Epithelial cell of esophagus (primary cell): ENCODE data around the gene ZNF688.

Experiments
- DNase-seq: peaks from one replicate; pipeline ENCODE4 v3.0.0; 2010; ENCODE audit warnings: low read depth
- H3K4me3 ChIP-seq: 2 replicates; pipeline ENCODE4 v1.5.1; 2011; ENCODE audit warnings: mild to moderate bottlenecking, low read length, control low read depth
- CTCF ChIP-seq: IDR thresholded peaks from 2 replicates; pipeline ENCODE4 v1.5.1; 2011; ENCODE audit warnings: low read depth, mild to moderate bottlenecking, low read length, control low read depth, inconsistent platforms; ENCODE audit not compliant: insufficient read depth; ENCODE audit errors: missing control alignments

The ZNF688 gene

GRCh38 chr16:30585022-30585399 lies 13.5 kb upstream of the ZNF688 start:
- TF ChIP-seq CTCF = no peak
- H3K4me3 ChIP-seq = peak overlapping the region; percentile 67
- DNase-seq = peak; percentile 26

- DNase-seq = no peak
- H3K4me3 ChIP-seq = no peak overlapping the region
- TF ChIP-seq CTCF = no peak
These were observed 11.3 kb upstream of the ZNF688 start for GRCh38 chr16:30582611-30583340.

GRCh38 chr16:30581457-30581856 lies 9.9 kb upstream of the ZNF688 start:
- TF ChIP-seq CTCF = no peak
- no peak overlapping the region for H3K4me3 ChIP-seq
- DNase-seq = no peak

- no peak for DNase-seq
- no peak for TF ChIP-seq CTCF
- no peak overlapping the region for H3K4me3 ChIP-seq
These were observed 3.2 kb upstream of the ZNF688 start for GRCh38 chr16:30574678-30575077.

- DNase-seq = peak; percentile 32
- TF ChIP-seq CTCF = no peak
- peak overlapping the region; percentile 68 for H3K4me3 ChIP-seq
These were observed 674 bp downstream of the ZNF688 start for GRCh38 chr16:30570636-30571444.

GRCh38 chr16:30569746-30570635 lies 1.5 kb downstream of the ZNF688 start:
- H3K4me3 ChIP-seq = no peak overlapping the region
- no peak for TF ChIP-seq CTCF
- DNase-seq = no peak
